GM12864 (cell line): ENCODE data around the gene PA2G4.

ENCODE experiments used
- DNase-seq: peaks from one replicate; pipeline ENCODE4 v3.0.0-alpha.2; 2011; ENCODE audit warnings: low read depth
- H3K4me3 ChIP-seq: 2 replicates; pipeline ENCODE4 v1.5.1; 2011; ENCODE audit warnings: mild to moderate bottlenecking, low read depth, low read length, control low read depth
- TF ChIP-seq, protein P1 (sequence below): IDR thresholded peaks from 2 replicates; pipeline ENCODE4 v1.5.1; 2011; ENCODE audit warnings: low read depth, mild to moderate bottlenecking, moderate library complexity, low read length, control low read depth, inconsistent platforms; ENCODE audit errors: missing control alignments

Gene PA2G4

DNA sequence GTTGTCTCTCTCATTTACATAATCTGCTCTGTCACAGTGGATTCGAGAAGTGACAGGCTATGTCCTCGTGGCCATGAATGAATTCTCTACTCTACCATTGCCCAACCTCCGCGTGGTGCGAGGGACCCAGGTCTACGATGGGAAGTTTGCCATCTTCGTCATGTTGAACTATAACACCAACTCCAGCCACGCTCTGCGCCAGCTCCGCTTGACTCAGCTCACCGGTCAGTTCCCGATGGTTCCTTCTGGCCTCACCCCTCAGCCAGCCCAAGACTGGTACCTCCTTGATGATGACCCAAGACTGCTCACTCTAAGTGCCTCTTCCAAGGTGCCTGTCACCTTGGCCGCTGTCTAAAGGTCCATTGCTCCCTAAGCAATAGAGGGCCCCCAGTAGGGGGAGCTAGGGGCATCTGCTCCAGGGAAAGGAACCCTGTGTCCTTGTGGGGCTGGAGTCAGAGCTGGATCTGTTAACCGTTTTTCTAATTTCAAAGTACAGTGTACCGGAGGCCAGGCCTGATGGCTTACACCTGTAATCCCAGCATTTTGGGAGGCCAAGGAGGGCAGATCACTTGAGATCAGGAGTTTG, 19.3 kb upstream of the PA2G4 start:
- TF ChIP-seq, protein P1, sequence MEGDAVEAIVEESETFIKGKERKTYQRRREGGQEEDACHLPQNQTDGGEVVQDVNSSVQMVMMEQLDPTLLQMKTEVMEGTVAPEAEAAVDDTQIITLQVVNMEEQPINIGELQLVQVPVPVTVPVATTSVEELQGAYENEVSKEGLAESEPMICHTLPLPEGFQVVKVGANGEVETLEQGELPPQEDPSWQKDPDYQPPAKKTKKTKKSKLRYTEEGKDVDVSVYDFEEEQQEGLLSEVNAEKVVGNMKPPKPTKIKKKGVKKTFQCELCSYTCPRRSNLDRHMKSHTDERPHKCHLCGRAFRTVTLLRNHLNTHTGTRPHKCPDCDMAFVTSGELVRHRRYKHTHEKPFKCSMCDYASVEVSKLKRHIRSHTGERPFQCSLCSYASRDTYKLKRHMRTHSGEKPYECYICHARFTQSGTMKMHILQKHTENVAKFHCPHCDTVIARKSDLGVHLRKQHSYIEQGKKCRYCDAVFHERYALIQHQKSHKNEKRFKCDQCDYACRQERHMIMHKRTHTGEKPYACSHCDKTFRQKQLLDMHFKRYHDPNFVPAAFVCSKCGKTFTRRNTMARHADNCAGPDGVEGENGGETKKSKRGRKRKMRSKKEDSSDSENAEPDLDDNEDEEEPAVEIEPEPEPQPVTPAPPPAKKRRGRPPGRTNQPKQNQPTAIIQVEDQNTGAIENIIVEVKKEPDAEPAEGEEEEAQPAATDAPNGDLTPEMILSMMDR, result peak; percentile 52
- DNase-seq, result no peak
- no peak overlapping the region for H3K4me3 ChIP-seq

DNA sequence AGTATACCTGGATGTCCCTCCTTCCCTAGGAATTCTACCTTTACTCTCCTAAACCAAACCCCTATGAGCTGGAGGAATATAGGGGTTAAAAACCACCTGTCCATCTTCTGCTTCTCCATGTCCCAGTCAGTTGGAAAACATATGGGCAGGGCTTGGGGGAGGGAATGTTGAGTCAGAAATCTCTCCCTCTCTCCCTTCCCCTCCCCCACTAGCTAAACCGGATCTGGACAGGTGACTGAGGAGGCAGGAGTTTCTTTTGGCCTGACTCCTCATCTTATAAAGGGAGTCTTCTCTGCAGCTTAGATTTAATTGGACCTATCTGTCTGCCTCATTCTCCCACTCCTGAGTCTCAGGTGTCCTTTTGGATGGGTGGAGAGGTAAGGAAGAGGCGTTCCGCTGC, 18.3 kb upstream of the PA2G4 start:
- TF ChIP-seq, protein P1, result no peak
- H3K4me3 ChIP-seq, result no peak overlapping the region
- no peak for DNase-seq

DNA sequence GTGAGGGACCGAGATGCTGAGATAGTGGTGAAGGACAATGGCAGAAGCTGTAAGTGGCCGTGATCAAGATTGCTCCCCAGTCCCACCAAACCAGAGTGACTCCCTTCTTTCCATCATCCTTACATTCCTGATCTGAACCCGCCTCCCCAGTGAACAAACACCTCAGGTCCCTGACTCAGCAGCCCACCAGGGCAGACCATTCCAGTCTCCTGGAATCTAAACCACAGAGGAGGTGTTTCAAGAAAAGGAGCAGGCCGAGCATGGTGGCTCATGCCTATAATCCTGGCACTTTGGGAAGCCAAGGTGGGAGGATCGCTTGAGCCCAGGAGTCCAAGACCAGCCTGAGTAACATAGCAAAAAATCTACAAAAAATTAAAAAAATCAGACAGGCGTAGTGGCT, 17.8 kb upstream of the PA2G4 start:
- no peak overlapping the region for H3K4me3 ChIP-seq
- no peak for DNase-seq
- TF ChIP-seq, protein P1, result no peak

DNA sequence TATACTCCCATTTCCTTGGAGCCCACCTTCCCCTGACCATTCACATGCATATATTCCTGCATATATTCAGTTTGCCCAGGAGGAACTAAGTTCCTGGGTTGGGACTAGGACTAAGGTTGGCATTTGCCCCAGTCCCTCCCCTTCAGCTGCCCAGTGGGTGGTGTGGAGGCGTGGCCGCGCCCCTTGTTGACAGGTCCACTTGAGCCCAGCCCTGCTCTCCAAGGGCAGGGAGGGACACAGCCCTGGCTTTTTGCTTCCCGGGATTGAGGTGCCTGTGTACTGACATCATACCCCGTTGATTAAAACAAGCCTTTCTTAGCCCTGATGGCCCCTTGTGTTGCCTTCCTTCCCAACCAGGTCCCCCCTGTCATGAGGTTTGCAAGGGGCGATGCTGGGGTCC, 17.1 kb upstream of the PA2G4 start:
- H3K4me3 ChIP-seq, result no peak overlapping the region
- TF ChIP-seq, protein P1, result no peak
- DNase-seq, result no peak

DNA sequence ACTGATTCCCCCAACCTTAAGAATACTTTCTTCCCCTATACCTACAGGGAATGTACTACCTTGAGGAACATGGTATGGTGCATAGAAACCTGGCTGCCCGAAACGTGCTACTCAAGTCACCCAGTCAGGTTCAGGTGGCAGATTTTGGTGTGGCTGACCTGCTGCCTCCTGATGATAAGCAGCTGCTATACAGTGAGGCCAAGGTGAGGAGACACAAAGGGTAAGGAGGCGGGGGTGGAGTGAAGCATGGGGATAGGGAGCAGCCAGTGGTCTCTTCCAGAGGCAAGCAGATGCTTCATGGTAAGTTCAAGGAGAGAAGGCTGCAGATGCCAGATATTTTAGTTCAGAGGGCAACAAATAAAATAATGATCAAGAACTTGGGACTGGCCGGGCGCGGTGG, 6.6 kb upstream of the PA2G4 start:
- TF ChIP-seq, protein P1, result no peak
- no peak overlapping the region for H3K4me3 ChIP-seq
- DNase-seq, result no peak

DNA sequence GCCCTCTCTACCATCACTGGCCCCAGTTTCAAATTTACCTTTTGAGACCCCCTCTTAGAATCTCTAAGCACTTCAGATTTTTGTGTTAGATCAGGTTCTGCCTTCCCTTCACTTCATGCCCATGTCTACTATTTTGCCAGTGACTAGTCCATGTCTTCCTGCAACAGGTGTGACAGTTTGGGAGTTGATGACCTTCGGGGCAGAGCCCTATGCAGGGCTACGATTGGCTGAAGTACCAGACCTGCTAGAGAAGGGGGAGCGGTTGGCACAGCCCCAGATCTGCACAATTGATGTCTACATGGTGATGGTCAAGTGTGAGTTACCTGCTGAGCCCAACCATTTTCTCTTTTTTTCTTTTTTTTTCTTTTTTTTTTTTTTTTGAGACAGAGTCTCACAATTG, 5.8 kb upstream of the PA2G4 start:
- no peak for DNase-seq
- H3K4me3 ChIP-seq, result no peak overlapping the region
- TF ChIP-seq, protein P1, result no peak

DNA sequence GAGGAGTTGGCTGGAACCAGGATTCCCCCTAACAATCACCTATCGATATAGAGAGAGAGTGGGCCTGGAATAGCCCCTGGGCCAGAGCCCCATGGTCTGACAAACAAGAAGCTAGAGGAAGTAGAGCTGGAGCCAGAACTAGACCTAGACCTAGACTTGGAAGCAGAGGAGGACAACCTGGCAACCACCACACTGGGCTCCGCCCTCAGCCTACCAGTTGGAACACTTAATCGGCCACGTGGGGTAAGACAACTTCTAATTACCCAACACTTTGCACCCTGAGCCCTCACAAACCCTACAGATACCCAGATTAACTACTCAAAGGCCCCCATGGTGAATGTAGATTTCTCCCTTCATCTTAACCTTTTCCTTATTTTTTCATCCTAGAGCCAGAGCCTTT, 4.6 kb upstream of the PA2G4 start:
- TF ChIP-seq, protein P1, result no peak
- no peak overlapping the region for H3K4me3 ChIP-seq
- DNase-seq, result no peak
